NT2/D1 (cell line): Measurements from ENCODE around the gene CCDC91.

Source experiments
- YY1 ChIP-seq: IDR thresholded peaks from 2 replicates; pipeline ENCODE4 v1.6.1; 2011; ENCODE audit not compliant: insufficient read length, insufficient read depth
- ZNF274 ChIP-seq: IDR thresholded peaks from 2 replicates; pipeline ENCODE4 v1.6.1; 2011; ENCODE audit warnings: mild to moderate bottlenecking, low read depth, low read length

DNA sequence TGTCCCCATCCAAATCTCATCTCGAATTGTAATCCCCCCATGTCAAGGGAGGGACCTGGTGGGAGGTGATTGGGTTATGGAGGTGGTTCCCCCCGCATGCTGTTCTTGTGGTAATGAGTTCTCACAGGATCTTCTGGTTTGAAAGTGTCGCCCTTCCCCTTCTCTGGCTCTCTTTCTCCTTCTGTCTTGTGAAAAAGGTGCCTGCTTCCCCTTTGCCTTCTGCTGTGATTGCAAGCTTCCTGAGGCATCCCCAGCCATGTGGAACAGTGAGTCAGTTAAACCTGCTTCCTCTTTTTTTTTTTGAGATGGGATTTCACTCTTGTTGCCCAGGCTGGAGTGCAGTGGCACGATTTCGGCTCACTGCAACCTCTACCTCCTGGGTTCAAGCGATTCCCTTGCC lies 104.0 kb downstream of the CCDC91 start:
- no peak for TF ChIP-seq YY1
- TF ChIP-seq ZNF274 = no peak
